ENCODE measurements around the gene CLIC5. TPM values are rescaled to one million over a fixed set of nuclear protein-coding genes. Genes with fewer than 3 reads are reported as not detected.

The CLIC5 gene
- total RNA-seq, 1 donor from 2014 or later, result 1.1 TPM

DNA sequence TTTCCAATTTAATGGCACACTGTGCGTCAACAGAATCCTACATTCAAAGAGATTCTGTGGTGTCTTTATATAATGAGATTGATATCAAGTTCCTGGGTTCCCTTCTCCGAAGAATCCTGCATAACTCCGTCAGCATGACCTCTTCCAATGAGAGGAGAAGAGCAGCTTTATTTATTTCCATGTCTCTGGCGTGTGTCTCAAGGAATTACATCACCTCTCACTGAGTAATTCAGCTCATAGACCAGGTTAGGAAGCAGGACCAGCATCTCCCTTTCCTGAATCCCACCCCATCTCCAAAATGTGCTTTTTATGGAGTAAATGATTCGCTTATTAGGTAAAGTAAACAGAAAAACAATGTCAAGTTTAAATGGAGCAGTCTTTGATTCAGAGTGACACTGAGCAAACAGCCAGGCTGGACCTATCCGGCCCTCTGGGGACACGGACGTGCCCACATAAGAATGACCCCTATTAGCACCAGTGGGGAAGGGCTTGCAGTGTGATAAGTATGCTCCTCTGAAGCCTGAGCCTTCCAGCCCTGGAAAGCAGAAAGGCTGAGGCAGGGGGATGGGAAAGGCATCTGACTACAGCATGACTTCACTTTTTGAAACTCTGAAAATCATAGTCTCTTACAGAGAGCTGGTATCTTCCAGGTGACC is 165.2 kb downstream of the CLIC5 start:
- no peaks in the 10 kb centered on the region for H3K4me1 Mint-ChIP-seq
- H3K36me3 Mint-ChIP-seq (ENCODE audit: low read depth), result no peaks in the 10 kb centered on the region
- intact Hi-C loops (cut with micrococcal nuclease), result no loop called here
- H3K27ac Mint-ChIP-seq, result no peak overlapping the region
- peaks cover 4% of the 10 kb centered on the region for H3K9me3 Mint-ChIP-seq
- no peak for DNase-seq
- H3K27me3 Mint-ChIP-seq, result peaks cover 7% of the 10 kb centered on the region
- H3K4me3 Mint-ChIP-seq, result no peak overlapping the region

DNA sequence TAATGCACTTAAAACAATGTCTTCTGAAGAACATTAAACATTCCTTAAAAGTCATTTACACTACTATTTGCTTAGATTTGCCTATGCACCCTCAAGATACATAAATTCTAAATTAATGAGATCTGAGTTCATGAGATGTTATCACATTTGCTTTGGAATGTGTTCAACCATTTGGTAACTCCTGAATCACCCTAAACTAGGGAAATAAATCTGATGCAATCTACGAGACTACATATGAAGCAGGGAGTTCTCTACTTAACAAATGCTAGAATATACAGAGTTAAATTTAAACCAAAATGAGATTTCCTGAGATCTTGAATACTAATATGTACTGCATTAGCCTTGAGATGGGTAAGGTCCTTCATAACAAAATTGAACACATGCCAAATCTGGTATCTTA is 170.1 kb downstream of the CLIC5 start:
- intact Hi-C loops (cut with micrococcal nuclease), result no loop called here
- H3K4me1 Mint-ChIP-seq, result no peaks in the 10 kb centered on the region

DNA sequence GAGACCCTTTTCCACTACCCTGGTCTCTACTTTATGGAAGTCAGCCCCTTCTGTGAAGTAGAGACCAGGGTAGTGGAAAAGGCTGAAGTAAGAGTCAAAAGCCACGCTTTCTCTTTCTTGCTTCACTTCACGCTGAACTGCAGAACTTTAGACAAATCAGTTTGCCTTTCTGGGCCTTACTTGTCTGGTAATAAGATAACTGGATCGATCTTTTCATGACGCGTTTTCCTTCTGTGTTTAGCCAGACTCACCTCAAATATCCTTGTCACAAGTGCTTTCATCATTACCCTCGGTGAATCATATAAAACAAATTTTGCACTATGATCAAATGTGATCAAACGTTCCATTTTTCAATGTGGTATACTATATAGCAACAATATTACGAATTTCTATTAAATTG is 170.7 kb downstream of the CLIC5 start:
- Mint-ChIP-seq H3K9me3 (no peaks in the 10 kb centered on the region), H3K36me3 (ENCODE audit: low read depth) (no peaks in the 10 kb centered on the region), H3K4me1 (no peaks in the 10 kb centered on the region), H3K4me3 (no peak overlapping the region), H3K27me3 (no peaks in the 10 kb centered on the region), H3K27ac (no peak overlapping the region)
- intact Hi-C loops (cut with micrococcal nuclease), result no loop called here
- no peak for DNase-seq

More for the DNA sequence above, 170.1 kb downstream of the CLIC5 start:
- H3K27me3 Mint-ChIP-seq, result no peaks in the 10 kb centered on the region
- no peak for DNase-seq
- no peaks in the 10 kb centered on the region for H3K9me3 Mint-ChIP-seq
- no peak overlapping the region for H3K4me3 Mint-ChIP-seq
- H3K27ac Mint-ChIP-seq, result no peak overlapping the region
- H3K36me3 Mint-ChIP-seq (ENCODE audit: low read depth), result no peaks in the 10 kb centered on the region

DNA sequence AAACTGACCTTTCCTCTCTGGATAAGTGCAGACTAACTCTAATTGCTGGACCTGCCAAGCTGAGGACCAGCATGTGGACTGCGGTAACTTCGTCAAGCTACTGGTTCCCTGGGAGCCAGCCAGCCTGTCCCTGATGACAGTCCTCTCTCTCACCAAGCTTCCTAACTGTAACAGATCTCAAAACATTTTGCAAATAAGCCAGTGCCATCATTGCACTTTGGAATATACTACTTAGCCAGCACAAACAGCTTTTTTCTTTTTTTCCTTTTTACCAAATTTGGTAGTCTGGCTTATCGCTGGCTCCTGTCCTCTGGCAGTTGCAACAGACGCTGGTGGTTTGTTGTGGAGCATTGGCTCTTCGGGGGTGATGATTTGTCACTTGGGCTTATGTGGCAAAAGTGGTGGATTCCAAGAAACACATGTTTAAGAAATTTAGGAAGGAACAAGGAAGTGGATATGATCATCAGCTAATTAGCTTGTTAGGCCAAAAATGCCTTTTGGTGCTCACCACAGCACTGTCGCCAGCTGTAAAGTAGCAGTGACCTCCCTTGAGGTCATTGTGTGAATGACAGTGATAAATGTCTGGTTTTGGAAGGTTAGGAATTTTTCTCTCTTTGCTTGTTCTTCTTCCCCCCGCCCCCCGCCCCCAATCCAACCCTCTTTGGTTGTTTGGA is 171.7 kb downstream of the CLIC5 start:
- H3K4me3 Mint-ChIP-seq, result no peak overlapping the region
- H3K36me3 Mint-ChIP-seq (ENCODE audit: low read depth), result no peaks in the 10 kb centered on the region
- no peak overlapping the region for H3K27ac Mint-ChIP-seq
- no peak for DNase-seq
- H3K4me1 Mint-ChIP-seq, result no peaks in the 10 kb centered on the region
- intact Hi-C loops (cut with micrococcal nuclease), result no loop called here
- no peaks in the 10 kb centered on the region for H3K27me3 Mint-ChIP-seq
- H3K9me3 Mint-ChIP-seq, result no peaks in the 10 kb centered on the region

DNA sequence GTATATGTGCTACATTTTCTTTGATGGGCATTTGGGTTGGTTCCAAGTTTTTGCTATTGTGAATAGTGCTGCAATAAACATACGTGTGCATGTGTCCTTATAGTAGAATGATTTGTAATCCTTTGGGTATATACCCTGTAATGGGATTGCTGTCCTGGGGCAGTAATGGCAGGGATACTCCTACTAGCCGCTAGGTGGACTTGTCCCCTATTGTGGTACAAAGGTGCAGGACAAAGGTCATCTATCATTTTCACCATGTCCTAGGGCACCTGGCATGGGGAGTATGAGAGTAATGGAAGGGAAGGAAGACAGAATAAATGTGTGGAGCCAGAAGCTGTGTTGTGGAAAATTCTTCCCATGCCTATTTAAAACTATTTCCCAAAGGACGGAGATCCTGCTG is 174.6 kb downstream of the CLIC5 start:
- Mint-ChIP-seq H3K4me1 (peaks cover 18% of the 10 kb centered on the region), H3K4me3 (no peak overlapping the region), H3K27me3 (no peaks in the 10 kb centered on the region), H3K36me3 (ENCODE audit: low read depth) (no peaks in the 10 kb centered on the region), H3K27ac (no peak overlapping the region), H3K9me3 (no peaks in the 10 kb centered on the region)
- DNase-seq, result no peak
- intact Hi-C loops (cut with micrococcal nuclease), result no loop called here

DNA sequence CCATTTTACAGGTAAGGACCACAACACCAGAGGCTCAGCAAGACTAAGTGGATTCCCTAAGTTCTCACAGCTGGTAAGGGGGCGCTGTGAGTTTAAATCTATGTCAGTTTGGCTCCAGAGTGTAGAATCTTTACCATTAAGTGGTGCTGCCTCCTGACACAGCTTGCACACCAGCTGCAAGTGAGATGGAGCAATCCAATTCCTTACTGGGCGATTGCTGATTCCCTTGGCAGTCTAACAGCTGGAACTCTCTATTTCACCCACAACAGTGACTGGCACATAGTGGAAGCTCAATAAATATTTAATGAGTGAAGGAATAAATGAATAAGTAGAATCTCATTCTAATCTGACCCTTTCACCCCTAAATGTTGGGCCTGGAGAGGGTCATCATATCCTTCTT is 176.7 kb downstream of the CLIC5 start:
- intact Hi-C loops (cut with micrococcal nuclease), result loop anchor here (10.0 kb wide), 1 partner anchor 176 kb away; the partner anchor contains the start of gene CLIC5
- Mint-ChIP-seq H3K36me3 (ENCODE audit: low read depth) (no peaks in the 10 kb centered on the region), H3K4me3 (no peak overlapping the region), H3K9me3 (no peaks in the 10 kb centered on the region), H3K27me3 (no peaks in the 10 kb centered on the region), H3K27ac (no peak overlapping the region), H3K4me1 (peaks cover 31% of the 10 kb centered on the region)
- DNase-seq, result no peak

DNA sequence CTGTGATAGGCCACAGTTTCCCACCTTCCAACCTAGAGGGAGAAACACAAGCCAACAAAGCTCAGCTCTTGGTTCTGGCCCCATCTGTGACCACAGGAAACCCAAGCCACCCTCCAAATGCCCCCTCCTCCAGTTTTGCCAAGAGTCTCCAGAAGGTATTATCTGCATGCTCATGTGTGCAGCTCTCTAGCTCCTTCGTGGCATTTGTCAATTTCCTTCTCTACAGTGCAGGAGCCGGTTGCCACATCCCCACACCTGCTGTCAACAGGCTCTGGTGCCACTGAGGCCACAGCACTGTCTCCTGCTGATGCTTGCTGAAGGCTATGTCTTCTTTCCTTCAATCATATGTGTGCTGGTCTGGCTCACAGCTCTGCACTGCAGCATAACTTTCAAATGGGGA is 177.2 kb downstream of the CLIC5 start:
- H3K27me3 Mint-ChIP-seq, result no peaks in the 10 kb centered on the region
- H3K36me3 Mint-ChIP-seq (ENCODE audit: low read depth), result no peaks in the 10 kb centered on the region
- H3K4me3 Mint-ChIP-seq, result no peak overlapping the region
- intact Hi-C loops (cut with micrococcal nuclease), result loop anchor here (10.0 kb wide), 1 partner anchor 176 kb away; the partner anchor contains the start of gene CLIC5
- H3K27ac Mint-ChIP-seq, result peak overlapping the region; percentile 14
- no peak for DNase-seq
- peaks cover 34% of the 10 kb centered on the region for H3K4me1 Mint-ChIP-seq
- H3K9me3 Mint-ChIP-seq, result no peaks in the 10 kb centered on the region

DNA sequence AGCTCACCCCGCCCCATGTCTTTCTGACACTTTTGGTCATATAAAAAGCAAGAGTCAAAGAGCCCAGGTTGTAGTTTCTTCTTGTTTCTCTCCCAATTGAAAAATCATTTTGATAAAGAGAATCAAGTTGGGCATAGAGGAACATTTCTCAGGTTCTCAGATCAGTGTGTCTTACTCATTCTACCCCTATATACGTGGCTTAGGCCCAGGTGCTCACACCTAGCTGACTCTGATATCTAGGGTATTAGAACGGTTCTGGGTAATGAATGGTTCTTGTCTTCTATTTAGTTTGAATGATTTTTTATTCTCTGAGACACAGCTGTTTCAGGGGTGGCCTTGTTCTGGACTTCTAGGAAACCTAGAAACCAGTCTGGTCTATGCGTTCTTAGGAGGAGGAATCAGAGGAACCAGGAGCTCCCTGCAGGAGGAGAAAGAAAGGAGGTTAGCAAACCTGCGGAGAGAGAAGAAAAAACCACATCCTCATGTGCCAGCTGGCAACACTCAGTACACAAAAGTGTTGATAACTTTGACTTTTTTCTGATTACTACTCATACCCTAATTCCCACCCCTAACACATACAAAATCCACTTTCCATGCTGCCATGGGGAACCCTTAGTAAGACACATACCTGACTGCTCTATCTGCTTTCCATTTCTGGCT is 178.0 kb downstream of the CLIC5 start:
- Mint-ChIP-seq H3K36me3 (ENCODE audit: low read depth) (no peaks in the 10 kb centered on the region), H3K4me3 (no peak overlapping the region), H3K27ac (peak overlapping the region; percentile 27), H3K4me1 (peaks cover 34% of the 10 kb centered on the region), H3K9me3 (no peaks in the 10 kb centered on the region), H3K27me3 (no peaks in the 10 kb centered on the region)
- no peak for DNase-seq
- intact Hi-C loops (cut with micrococcal nuclease), result loop anchor here (10.0 kb wide), 1 partner anchor 177 kb away; the partner anchor contains the start of gene CLIC5

DNA sequence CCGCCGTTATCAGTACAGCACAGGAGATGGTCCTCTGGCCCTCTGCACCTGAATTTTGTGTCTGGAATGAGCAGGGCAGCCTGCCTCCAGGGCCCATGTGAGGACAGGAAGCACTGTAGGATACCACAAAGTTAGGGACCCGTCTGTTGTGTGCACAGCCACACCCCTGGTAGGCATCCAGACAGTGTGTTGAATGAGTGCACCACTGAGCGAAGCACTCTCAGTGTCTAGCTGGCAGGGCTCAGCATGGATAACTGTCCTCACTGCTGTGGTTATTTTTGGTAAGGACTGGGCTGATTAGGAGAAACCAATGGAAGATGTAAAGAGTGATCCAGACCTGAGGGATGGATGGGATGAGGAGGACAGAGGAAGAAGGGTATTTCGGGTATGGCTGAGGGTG is 178.7 kb downstream of the CLIC5 start:
- Mint-ChIP-seq H3K4me3 (no peak overlapping the region), H3K27ac (peak overlapping the region; percentile 7), H3K4me1 (peaks cover 37% of the 10 kb centered on the region), H3K9me3 (no peaks in the 10 kb centered on the region), H3K27me3 (no peaks in the 10 kb centered on the region), H3K36me3 (ENCODE audit: low read depth) (no peaks in the 10 kb centered on the region)
- intact Hi-C loops (cut with micrococcal nuclease), result loop anchor here (10.0 kb wide), 1 partner anchor 178 kb away; the partner anchor contains the start of gene CLIC5
- no peak for DNase-seq

DNA sequence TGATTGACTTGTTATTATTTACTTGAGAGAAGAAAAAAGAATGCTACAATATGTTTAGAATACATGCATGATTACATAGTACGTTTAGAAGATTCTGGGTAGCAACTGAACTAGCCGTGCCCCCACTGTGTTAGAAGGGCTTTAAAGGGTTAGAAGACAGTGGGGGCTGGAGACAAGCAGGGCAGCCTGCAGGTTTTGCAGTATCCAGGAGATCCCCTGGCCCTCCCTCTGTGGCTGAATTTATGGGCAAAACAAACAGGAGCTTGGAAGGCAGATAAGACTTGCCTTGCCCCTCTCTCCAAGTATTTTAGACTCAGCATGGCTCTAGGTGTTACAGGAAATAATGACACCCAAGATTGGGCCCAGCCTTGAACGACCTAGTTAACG is 179.2 kb downstream of the CLIC5 start:
- Mint-ChIP-seq H3K4me3 (no peak overlapping the region), H3K27ac (peak overlapping the region; percentile 85), H3K36me3 (ENCODE audit: low read depth) (no peaks in the 10 kb centered on the region), H3K9me3 (no peaks in the 10 kb centered on the region), H3K27me3 (no peaks in the 10 kb centered on the region), H3K4me1 (peaks cover 43% of the 10 kb centered on the region)
- no peak for DNase-seq
- intact Hi-C loops (cut with micrococcal nuclease), result loop anchor here (10.0 kb wide), 1 partner anchor 178 kb away; the partner anchor contains the start of gene CLIC5

DNA sequence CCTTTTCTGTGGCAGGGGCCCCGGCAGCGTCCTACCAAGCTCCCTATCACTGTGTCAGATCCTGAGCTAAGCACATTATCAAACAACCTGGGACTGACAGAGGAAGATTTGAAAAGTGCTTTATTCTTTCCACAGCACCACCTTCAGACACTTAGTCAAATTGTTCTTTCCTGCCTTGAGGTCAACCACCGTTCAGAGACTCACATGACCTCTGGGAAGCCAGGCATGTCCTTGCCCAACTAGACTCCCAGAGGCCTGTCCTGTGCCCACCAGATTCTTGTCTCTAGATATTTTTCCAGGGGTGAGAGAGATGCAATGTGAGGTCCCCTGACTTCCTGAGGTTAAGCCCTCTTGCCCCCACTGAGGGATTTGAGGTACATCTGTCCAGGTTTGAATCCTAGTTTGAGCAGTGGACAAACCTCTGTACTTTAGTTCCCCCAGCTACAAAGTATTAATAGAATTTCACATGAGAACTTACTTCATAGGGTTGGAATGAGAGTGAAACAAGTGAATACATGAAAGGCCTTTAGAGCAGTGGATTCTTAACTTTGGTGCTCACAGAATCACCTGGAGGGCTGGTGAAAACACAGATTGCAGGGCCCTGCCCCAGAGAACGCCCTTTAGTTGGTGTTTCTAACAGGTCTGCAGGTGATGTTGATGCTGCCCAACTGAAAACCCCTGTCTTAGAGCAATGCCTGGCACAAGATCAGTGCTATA is 179.8 kb downstream of the CLIC5 start:
- Mint-ChIP-seq H3K27me3 (no peaks in the 10 kb centered on the region), H3K36me3 (ENCODE audit: low read depth) (no peaks in the 10 kb centered on the region), H3K27ac (peak overlapping the region; percentile 85), H3K4me1 (peaks cover 48% of the 10 kb centered on the region), H3K9me3 (no peaks in the 10 kb centered on the region), H3K4me3 (no peak overlapping the region)
- peak; percentile 62 for DNase-seq
- intact Hi-C loops (cut with micrococcal nuclease), result loop anchor here (10.0 kb wide), 1 partner anchor 179 kb away; the partner anchor contains the start of gene CLIC5

DNA sequence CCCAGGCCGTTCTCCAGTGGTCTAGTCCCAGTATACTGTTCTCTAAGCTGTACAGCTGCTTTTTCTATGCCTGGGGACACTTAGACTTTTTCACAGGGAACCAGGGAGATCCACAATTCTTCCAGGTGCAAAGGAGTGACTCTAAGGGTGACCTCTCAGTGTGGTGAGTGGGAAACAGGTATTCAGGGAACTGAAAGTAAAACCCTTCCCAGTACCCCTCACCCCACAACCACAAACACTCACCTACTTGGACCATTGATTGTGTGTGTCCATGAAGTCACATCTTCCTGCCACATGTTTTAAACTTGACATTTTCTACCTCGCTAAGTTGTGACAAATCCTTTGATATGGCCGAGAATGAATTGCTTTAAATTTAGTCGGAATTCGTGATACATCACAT is 183.6 kb downstream of the CLIC5 start:
- Mint-ChIP-seq H3K36me3 (ENCODE audit: low read depth) (peaks cover 2% of the 10 kb centered on the region), H3K4me3 (peak overlapping the region; percentile 76), H3K4me1 (peaks cover 46% of the 10 kb centered on the region), H3K27me3 (no peaks in the 10 kb centered on the region), H3K27ac (peak overlapping the region; percentile 91), H3K9me3 (no peaks in the 10 kb centered on the region)
- no peak for DNase-seq
- intact Hi-C loops (cut with micrococcal nuclease), result loop anchor here (1.0 to 10.0 kb wide), 3 partner anchors 9 to 410 kb away; partner anchors contain the start of gene CLIC5
